Right cardiac atrium (tissue), 5 donors: Measurements from ENCODE around the gene CPVL. TPM values are rescaled to one million over a fixed set of nuclear protein-coding genes. Genes with fewer than 3 reads are reported as not detected.

Source experiments
- ATAC-seq, 2 donors: fragments of 200-7000 bp; cut with Tn5 transposase; one replicate each; pipeline versions ENCODE4 v1.8.0 to v1.9.1; 2020; ENCODE audit warnings: moderate library complexity in 2 of 2, mild to moderate bottlenecking in 1 of 2
- DNase-seq, 3 donors: peaks; one replicate each; pipeline ENCODE4 v3.0.0-alpha.2; 2020
- H3K27ac ChIP-seq: one replicate; pipeline ENCODE4 v1.5.1; 2013; ENCODE audit warnings: mild to moderate bottlenecking, low read length, control low read depth, moderate library complexity
- H3K27me3 ChIP-seq: one replicate; pipeline ENCODE4 v1.6.1; 2013; ENCODE audit not compliant: control insufficient read depth, insufficient read depth
- H3K4me1 ChIP-seq: one replicate; pipeline ENCODE4 v1.6.1; 2013; ENCODE audit warnings: low read length; ENCODE audit not compliant: control insufficient read depth, insufficient read depth
- H3K4me3 ChIP-seq: one replicate; pipeline ENCODE4 v1.5.1; 2013; ENCODE audit warnings: low read length, control low read depth
- H3K9me3 ChIP-seq: one replicate; pipeline ENCODE4 v1.6.1; 2013; ENCODE audit warnings: low read length; ENCODE audit not compliant: control insufficient read depth
- WGBS: extraction: QIAGEN DNeasy Blood & Tissue Kit; methylation state at CpG from one replicate; pipeline ENCODE4 v1.1.7; 2013; 5-methylcytosine and 5-hydroxymethylcytosine counted together
- intact Hi-C, 4 donors: fragments of 100-400 bp; cut with DNase I; formaldehyde crosslinking; loops; one replicate each; pipeline versions ENCODE4 v1.11.0 to v1.14.0; 2022 to 2023
- polyA plus RNA-seq: library from polyadenylated mRNA; stranded (reverse); fragments of 200-250 nt; gene quantifications from one replicate; pipeline ENCODE4 v1.2.3, GENCODE V29; 2013
- total RNA-seq, 4 donors: library from RNA; stranded (reverse); fragmentation: NEBNext Ultra II Directional; extraction: Animal tissue kit (Norgen Biotek cat#: 25700); gene quantifications; one replicate each; pipeline ENCODE4 v1.2.1, GENCODE V29; 2021
- donor health status: healthy with polysubstance abuse.
- donor health status: DM: no; HTN: yes; CAD: no.
- donor health status: DM: no; HTN: no; CAD: no.
- donor health status: DM: no; HTN: yes; CAD: no; lungs with severe emphysema.
- donor health status: DM: yes; HTN: yes; CAD: no.

The CPVL gene
- total and polyA plus RNA-seq, 5 donors: 3.2 to 14.4 (median 10.4) TPM

DNA sequence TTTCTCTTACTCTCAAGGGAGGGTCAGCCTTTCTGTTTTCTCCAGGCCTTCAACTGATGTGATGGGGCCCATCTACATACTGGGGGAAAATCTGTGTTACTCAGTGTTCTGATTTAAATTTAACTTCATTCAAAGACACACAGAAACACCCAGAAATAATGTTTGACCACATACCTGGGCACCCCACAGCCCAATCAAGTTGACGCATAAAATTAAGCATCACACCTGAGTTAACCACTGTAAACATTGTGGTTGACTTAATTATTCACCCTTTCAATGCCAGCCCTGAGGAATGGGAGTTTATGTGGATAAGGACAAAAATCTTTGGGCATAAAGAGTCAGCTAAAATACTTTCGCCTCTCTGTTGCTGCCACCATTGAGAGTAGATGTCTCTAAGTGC is 38.3 kb upstream of the CPVL start:
- WGBS: 98% methylated on average over 2 of the region's 2 CpGs
- no peak overlapping the region for H3K4me3 ChIP-seq
- H3K27ac ChIP-seq: no peak overlapping the region
- no peaks in the 10 kb centered on the region for H3K4me1 ChIP-seq
- intact Hi-C loops: loop anchor here in 1 of 4 donors (10.0 kb wide), 1 partner anchor 160 kb away; no protein-coding TSS in a partner anchor
- ATAC-seq (no peak), DNase-seq (no peak)
- no peaks in the 10 kb centered on the region for H3K9me3 ChIP-seq
- H3K27me3 ChIP-seq: no peaks in the 10 kb centered on the region

DNA sequence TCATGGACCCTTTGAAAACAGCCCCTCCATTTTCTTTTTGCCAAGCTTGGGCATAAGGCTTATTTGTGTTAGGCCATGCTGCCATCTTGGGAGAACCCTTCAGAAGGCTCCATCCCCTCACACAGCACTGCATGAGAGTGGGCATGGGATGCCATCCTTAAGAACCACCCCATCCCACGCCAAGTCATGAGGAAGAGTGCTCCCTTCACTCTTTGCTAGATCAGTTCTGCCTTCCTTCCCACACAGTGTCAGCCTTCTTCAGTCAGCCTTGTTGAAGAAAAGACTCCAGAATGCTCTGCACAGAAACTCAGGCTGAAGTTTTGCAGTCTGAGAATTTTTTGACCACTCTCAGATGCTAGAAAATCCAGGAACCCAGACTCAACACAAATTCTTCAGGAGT is 32.8 kb upstream of the CPVL start:
- H3K27ac ChIP-seq: no peak overlapping the region

GRCh38 chr7:29177963-29178600 is 31.7 kb upstream of the CPVL start:
- no peak overlapping the region for H3K4me3 ChIP-seq
- DNase-seq (peak; percentile 52 to 75 (median 68)), ATAC-seq (peak; percentile 89 to 99)
- no peaks in the 10 kb centered on the region for H3K27me3 ChIP-seq
- H3K9me3 ChIP-seq: no peaks in the 10 kb centered on the region
- intact Hi-C loops: no loop called here
- WGBS: 42% methylated on average over 9 of the region's 9 CpGs
- no peak overlapping the region for H3K27ac ChIP-seq
- no peaks in the 10 kb centered on the region for H3K4me1 ChIP-seq

More for the DNA sequence above, 32.8 kb upstream of the CPVL start:
- no peaks in the 10 kb centered on the region for H3K27me3 ChIP-seq
- DNase-seq (no peak), ATAC-seq (no peak)
- H3K4me1 ChIP-seq: no peaks in the 10 kb centered on the region
- intact Hi-C loops: no loop called here
- H3K4me3 ChIP-seq: no peak overlapping the region
- no peaks in the 10 kb centered on the region for H3K9me3 ChIP-seq
- WGBS: 89% methylated on average over 1 of the region's 1 CpG

- no peaks in the 10 kb centered on the region for H3K9me3 ChIP-seq
- no peak overlapping the region for H3K4me3 ChIP-seq
- intact Hi-C loops: no loop called here
- WGBS: 77% methylated on average over 3 of the region's 3 CpGs
- H3K27ac ChIP-seq: no peak overlapping the region
- no peaks in the 10 kb centered on the region for H3K4me1 ChIP-seq
- DNase-seq: no peak
- H3K27me3 ChIP-seq: no peaks in the 10 kb centered on the region
- ATAC-seq: no peak
Measured at GRCh38 chr7:29173458-29173857, 27.1 kb upstream of the CPVL start.

- DNase-seq (no peak), ATAC-seq (no peak)
- no peak overlapping the region for H3K27ac ChIP-seq
- 61% methylated on average over 7 of the region's 7 CpGs for WGBS
- H3K4me3 ChIP-seq: no peak overlapping the region
- no peaks in the 10 kb centered on the region for H3K9me3 ChIP-seq
- intact Hi-C loops: no loop called here
- no peaks in the 10 kb centered on the region for H3K4me1 ChIP-seq
- H3K27me3 ChIP-seq: no peaks in the 10 kb centered on the region
Measured at GRCh38 chr7:29170781-29171180, 24.4 kb upstream of the CPVL start.

DNA sequence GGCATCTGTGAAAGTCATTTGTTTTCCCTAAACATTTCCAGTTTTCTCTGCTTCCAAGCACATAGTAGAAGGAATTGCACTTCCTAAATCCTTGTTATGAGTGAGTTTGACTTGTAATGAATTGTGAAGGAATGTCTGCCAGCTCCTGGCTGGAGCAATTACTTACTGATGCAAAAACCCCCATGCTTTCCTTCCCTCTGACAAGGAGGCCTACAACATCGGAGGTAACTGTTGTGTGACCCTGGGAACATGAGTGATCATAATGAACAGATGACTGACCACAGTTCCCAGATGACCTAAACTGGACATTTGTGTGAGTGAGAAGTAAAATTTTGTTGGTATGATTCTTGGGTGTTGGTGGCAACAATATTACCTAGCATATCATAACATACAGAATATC is 21.4 kb upstream of the CPVL start:
- H3K27me3 ChIP-seq: no peaks in the 10 kb centered on the region
- H3K9me3 ChIP-seq: no peaks in the 10 kb centered on the region
- no peaks in the 10 kb centered on the region for H3K4me1 ChIP-seq
- ATAC-seq: no peak
- no peak for DNase-seq
- H3K4me3 ChIP-seq: no peak overlapping the region
- intact Hi-C loops: no loop called here
- H3K27ac ChIP-seq: no peak overlapping the region
- 59% methylated on average over 1 of the region's 1 CpG for WGBS

GRCh38 chr7:29163854-29164253 is 17.5 kb upstream of the CPVL start:
- ATAC-seq: no peak
- DNase-seq: no peak
- H3K27me3 ChIP-seq: peaks cover 2% of the 10 kb centered on the region
- no peaks in the 10 kb centered on the region for H3K9me3 ChIP-seq
- intact Hi-C loops: no loop called here
- 78% methylated on average over 3 of the region's 3 CpGs for whole genome bisulfite sequencing
- no peak overlapping the region for H3K27ac ChIP-seq
- H3K4me3 ChIP-seq: no peak overlapping the region
- no peaks in the 10 kb centered on the region for H3K4me1 ChIP-seq

DNA sequence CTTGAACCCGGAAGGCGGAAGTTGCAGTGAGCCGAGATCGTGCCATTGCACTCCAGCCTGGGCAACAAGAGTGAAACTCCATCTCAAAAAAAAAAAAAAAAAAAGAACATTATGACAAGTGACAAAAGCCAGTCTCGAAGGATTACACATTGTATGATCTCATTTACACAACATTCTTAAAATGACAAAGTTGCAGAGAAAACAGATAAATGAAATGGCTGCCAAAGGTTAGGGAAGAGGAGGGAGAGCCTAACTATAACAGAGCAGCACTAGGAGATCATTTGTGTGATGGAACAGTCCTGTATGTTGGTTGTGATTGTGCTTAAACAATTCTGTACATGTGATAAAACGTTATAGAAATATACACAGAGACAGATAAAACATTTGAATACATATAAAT is 16.2 kb upstream of the CPVL start:
- no peaks in the 10 kb centered on the region for H3K4me1 ChIP-seq
- H3K9me3 ChIP-seq: no peaks in the 10 kb centered on the region
- no peak overlapping the region for H3K4me3 ChIP-seq
- 74% methylated on average over 6 of the region's 6 CpGs for WGBS
- H3K27ac ChIP-seq: no peak overlapping the region
- ATAC-seq: no peak
- intact Hi-C loops: no loop called here
- no peak for DNase-seq
- H3K27me3 ChIP-seq: peaks cover 2% of the 10 kb centered on the region

GRCh38 chr7:29161231-29161630 is 14.9 kb upstream of the CPVL start:
- no peak for ATAC-seq

GRCh38 chr7:29160080-29160479 is 13.7 kb upstream of the CPVL start:
- Histone ChIP-seq H3K27ac (no peak overlapping the region), H3K27me3 (peaks cover 2% of the 10 kb centered on the region), H3K4me3 (no peak overlapping the region), H3K9me3 (no peaks in the 10 kb centered on the region), H3K4me1 (no peaks in the 10 kb centered on the region)
- DNase-seq (no peak), ATAC-seq (no peak)
- intact Hi-C loops: no loop called here
- WGBS: 42% methylated on average over 2 of the region's 2 CpGs

More at GRCh38 chr7:29161231-29161630, 14.9 kb upstream of the CPVL start:
- Histone ChIP-seq H3K27ac (no peak overlapping the region), H3K4me3 (no peak overlapping the region), H3K27me3 (peaks cover 2% of the 10 kb centered on the region), H3K4me1 (no peaks in the 10 kb centered on the region), H3K9me3 (no peaks in the 10 kb centered on the region)
- intact Hi-C loops: no loop called here
- WGBS: 78% methylated on average over 4 of the region's 4 CpGs
- no peak for DNase-seq

- 74% methylated on average over 3 of the region's 3 CpGs for WGBS
- H3K27me3 ChIP-seq: peaks cover 2% of the 10 kb centered on the region
Measured at GRCh38 chr7:29158795-29159423, 12.6 kb upstream of the CPVL start.

More at GRCh38 chr7:29158795-29159423, 12.6 kb upstream of the CPVL start:
- H3K4me3 ChIP-seq: no peak overlapping the region
- H3K27ac ChIP-seq: no peak overlapping the region
- ATAC-seq: no peak
- DNase-seq: no peak
- H3K4me1 ChIP-seq: no peaks in the 10 kb centered on the region
- intact Hi-C loops: no loop called here
- no peaks in the 10 kb centered on the region for H3K9me3 ChIP-seq
